GM19324 (cell line): ENCODE measurements around the gene PLOD1.

Experiments used
- ATAC-seq: cut with Tn5 transposase; IDR thresholded peaks from one replicate; pipeline ENCODE4 v1.9.1; 2021; ENCODE audit warnings: mild to moderate bottlenecking, moderate library complexity; ENCODE audit not compliant: unreplicated experiment, low FRiP score

The PLOD1 gene

DNA sequence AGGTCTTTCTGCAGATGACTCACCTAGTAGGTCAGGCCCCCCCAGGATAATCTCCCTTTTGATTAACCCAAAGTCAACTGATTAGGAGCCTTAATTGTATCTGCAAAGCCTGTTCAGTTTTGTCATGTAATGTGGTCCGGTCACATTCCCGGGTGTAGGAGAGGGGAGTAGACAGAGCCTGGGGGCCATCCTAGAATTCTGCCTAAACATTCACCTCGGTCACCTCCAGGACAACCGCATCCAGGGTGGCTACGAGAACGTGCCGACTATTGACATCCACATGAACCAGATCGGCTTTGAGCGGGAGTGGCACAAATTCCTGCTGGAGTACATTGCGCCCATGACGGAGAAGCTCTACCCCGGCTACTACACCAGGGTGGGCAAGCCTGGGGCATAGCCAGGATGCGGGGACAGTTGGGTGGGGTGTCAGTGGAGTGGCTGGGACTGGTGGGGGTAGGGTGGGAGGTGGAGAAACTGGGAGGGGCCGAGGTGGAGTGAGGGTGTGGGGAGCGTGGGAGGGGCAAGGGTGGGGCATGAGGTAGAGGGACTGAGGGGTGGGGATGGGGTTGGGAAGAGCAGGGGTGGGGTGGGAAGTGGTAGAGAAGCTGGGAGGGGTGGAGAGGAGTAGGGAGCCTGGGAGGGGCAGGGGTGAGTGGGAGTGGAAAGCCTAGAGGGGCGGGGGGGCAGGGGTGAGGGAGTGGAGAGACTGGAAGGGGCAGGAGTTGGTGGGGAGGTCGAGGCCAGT, 36.1 kb downstream of the PLOD1 start:
- ATAC-seq = no peak

GRCh38 chr1:11977625-11978024, 43.1 kb downstream of the PLOD1 start:
- ATAC-seq = no peak

- no peak for ATAC-seq
Measured at GRCh38 chr1:11978301-11978700, 43.8 kb downstream of the PLOD1 start.

DNA sequence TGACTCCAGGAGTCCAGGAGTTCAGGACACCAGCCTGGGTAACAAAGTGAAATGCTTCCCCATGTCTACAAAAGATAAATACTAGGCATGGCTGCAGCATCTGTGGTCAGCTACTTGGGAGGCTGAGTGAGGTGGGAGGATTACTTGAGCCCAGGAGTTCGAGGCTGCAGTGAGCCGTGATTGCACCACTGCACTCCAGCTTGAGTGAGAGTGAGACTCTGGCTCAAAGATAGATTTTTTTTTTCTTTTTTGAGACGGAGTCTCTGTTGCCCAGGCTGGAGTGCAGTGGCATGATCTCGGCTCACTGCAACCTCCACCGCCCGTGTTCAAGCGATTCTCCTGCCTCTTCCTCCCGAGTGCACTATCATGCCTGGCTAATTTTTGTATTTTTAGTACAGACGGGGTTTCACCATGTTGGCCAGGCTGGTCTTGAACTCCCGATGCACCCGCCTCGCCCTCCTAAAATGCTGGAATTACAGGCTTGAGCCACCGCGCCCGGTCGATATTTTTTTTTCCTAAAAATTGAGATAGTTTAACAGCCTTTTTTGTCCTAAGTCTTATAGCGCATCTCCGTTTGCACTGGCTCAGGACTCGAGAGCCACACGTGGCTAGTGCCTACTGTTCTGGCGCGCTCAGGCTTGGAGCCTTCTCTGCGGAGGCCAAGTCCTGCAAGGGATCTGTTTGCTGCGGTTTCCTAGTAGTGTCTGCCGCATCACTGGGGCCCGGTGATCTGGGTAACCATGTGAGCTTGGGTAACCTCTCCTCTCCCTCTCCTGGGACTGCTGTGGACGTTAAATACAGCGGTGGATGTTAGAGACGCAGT, 44.7 kb downstream of the PLOD1 start:
- no peak for ATAC-seq

GRCh38 chr1:11979851-11980675, 45.5 kb downstream of the PLOD1 start, which contains the start of gene MFN2:
Gene MFN2, plus strand, starts transcription at chr1:11980444. Its CDS starts 8,725 bp downstream, at chr1:11989169.
- peak; percentile 93 for ATAC-seq

- ATAC-seq = no peak
Measured at GRCh38 chr1:11980676-11980972, 46.1 kb downstream of the PLOD1 start.

GRCh38 chr1:11981378-11982009, 47.0 kb downstream of the PLOD1 start:
- ATAC-seq = no peak

- ATAC-seq = no peak
Measured at GRCh38 chr1:11982010-11982392, 47.5 kb downstream of the PLOD1 start.

- no peak for ATAC-seq
Measured at GRCh38 chr1:11984121-11984520, 49.6 kb downstream of the PLOD1 start.

- ATAC-seq = no peak
Measured at GRCh38 chr1:11984576-11984975, 50.1 kb downstream of the PLOD1 start.

GRCh38 chr1:11985171-11985570, 50.7 kb downstream of the PLOD1 start:
- ATAC-seq = no peak

DNA sequence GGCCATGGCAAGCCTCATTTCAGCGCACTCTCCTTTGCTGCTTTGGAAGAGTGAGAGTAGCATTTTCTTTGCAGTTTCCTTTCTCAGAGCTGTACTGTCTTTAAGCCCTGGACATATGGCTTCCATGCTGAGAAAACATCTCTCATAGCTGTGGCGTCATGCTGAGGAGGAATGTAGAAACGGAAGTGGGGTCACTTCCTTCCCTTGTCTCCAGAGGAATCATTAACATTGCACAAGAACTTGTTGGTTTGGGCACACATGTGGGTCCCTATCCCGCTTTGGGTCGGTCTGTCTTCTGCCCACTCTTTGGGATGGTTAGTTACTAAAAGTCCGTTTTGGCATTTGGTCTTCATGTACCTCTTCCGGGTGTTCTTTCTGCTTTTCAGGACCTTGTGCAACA, 51.3 kb downstream of the PLOD1 start:
- ATAC-seq = no peak

DNA sequence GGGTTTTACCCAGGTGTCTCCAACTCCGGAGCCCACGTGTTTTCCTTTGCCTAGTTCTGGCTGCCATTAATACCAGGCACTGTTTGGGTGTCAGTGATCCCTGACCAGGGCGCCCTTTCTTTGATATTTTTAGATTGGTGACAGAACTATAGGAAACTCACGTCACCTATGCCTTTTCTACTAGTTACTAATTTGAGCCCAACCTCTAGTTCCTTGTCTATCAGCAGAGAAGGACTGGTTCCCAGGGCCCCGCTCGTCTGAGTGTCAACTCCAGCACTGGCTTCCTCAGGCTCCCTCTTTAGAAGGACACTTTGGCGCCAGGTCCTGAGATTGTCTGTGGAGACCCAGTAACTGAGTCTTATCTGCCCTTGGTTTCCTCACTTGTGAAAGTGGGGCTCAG, 55.2 kb downstream of the PLOD1 start:
- ATAC-seq = no peak

GRCh38 chr1:11990303-11991032, 56.0 kb downstream of the PLOD1 start:
- ATAC-seq = no peak

- ATAC-seq = no peak
Measured at GRCh38 chr1:11991969-11992676, 57.6 kb downstream of the PLOD1 start.

GRCh38 chr1:11997081-11997850, 62.7 kb downstream of the PLOD1 start:
- ATAC-seq = no peak

DNA sequence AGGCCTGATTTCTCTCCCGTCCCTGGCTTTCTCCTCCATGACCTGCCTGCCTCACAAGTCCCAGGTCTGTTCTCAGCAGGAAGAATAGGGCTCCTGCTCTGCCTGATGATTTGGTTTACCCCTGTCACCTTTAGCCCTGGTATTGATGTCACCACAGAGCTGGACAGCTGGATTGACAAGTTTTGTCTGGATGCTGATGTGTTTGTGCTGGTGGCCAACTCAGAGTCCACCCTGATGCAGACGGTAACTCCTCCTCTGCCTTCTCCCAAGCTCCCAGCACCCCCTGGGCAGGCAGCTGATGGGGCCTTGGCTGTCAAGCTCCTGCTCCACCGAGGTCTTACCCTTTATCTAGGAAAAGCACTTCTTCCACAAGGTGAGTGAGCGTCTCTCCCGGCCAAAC, 64.1 kb downstream of the PLOD1 start:
- ATAC-seq = no peak

DNA sequence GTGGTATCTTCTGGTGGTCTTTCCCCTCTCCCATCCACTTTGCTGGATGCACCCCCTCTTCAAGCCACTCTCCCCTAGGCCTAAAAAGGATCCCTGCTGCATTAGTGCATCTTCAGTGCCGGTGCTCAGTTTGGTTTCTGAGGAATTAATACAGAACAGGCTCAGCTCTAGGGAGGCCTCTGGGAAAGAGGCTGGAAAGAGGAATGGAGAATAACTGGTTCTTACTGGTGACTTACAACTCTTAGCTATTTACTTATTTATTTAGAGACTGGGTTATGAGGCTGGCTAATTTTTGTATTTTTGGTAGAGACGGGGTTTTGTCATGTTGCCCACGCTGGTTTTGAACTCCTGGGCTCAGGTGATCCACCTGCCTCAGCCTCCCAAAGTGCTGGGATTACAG, 64.7 kb downstream of the PLOD1 start:
- no peak for ATAC-seq
